ENCODE data around the gene SYT9.

Gene SYT9

DNA sequence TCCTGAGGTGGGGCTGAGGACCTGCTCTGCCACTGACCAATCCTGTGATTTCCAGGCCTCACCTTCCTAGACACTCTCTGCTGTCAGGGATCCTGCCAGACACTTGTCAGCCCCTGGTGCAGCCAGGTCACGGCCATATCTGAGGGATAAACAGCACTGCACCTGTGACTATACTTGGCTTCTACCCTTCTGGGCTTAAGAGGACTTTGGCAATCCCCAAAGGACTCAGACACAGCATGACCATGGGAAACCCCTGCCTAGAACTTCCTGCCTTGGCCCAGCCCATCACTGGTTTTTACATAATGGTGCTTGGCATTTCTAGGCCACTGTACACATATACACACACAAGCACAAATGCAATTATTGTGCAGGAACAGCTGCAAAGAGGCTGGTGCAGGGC lies 222.0 kb downstream of the SYT9 start:
- DNase-seq (ENCODE audit: low spot score), result no peak

DNA sequence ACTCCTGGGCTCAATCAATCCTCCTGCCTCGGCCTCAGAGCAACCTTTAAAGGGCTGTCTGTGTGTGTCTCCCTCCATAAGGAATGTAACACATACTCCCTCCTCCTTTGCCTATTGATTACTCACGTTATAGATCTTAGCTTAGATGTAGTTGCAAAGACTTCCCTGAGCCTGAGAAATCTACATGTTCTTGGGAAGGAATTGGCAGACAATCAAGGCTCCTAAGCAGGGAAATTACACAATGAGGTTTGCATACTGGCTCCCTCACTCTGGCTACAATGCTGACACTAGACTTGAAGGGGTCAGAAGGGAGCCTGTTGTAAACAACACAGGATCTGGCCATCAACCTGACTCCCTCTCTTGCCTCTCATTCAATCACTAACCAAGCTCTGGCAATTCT lies 228.4 kb downstream of the SYT9 start:
- no peak for DNase-seq (ENCODE audit: low spot score)

DNA sequence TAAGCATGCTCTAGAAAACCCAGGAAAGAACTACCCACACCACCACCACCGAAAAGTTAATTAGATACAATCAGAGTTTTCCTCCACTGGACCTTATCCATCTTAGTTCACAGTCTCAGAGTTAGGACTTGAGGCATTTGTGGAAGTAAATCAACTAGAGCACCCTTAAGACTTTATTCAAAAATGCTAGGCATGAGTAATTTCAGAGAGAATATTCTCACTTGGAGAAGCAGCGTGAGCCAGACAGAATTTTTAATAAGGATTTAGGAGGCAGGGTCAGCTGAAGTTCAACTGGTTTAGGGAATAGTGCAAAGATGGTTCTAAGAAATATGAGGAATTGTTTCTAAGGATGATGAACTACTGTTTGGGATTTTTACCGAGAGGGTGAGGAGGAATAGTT lies 232.4 kb downstream of the SYT9 start:
- no peak for DNase-seq (ENCODE audit: low spot score)

DNA sequence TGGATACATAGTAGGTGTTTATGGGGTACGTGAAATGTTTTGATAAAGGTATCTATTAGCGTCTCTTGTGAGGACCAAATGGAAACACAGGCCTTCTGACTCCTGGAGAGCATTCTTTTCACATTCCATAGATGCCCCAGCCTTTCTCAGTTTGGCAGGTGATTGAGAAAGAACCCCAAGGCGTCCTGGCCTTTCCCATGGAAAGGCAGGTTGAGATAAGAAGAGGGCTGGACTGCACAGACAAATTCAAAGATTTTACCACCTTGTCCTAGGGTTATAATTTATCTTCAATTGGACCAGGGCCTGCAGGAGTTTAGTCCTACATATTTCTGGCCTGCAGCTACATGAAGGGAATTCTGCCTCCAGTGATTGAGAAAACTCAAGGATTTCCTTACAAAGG lies 232.9 kb downstream of the SYT9 start:
- no peak for DNase-seq (ENCODE audit: low spot score)

DNA sequence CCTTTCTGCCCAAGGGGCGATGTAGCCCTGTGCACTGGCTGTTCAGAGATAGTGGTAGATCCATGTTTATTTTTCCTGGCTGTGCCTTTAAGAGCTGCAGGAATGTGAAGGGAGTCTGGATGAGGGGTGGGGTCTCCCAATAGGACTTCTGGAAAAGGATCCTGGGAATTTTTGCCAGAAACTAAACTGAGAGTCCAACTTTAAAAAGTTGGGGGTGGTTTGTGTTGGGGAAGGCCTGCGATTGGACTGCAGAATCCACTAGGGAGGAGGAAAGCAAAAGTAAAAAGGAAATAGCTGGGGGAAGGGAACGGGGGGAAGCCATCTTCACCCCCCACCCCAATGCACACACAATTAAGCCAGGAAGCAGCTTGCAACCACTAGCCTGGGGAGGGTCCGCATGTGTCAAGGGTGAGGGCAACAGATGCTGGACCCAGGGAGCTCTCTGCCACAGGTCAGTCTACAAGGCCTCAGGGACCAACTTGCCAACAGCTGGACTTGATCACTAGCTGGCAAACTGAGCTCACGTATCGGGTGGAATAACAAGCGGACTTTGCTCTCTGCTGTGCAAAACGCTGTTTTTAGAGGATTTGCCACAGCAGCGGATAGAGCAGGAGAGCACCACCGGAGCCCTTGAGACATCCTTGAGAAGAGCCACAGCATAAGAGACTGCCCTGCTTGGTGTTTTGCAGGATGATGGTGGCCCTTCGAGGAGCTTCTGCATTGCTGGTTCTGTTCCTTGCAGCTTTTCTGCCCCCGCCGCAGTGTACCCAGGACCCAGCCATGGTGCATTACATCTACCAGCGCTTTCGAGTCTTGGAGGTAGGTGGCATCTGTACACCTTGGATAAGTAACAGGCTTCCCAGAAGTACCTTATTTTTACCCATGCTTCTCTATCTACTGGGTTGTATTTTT lies 233.7 kb downstream of the SYT9 start, which contains the start of gene OLFML1:
OLFML1 (plus strand) TSS at position 321 of the 912 bp plus-strand sequence; CDS start at position 691, 370 bp downstream.
- DNase-seq (ENCODE audit: low spot score), result no peak

DNA sequence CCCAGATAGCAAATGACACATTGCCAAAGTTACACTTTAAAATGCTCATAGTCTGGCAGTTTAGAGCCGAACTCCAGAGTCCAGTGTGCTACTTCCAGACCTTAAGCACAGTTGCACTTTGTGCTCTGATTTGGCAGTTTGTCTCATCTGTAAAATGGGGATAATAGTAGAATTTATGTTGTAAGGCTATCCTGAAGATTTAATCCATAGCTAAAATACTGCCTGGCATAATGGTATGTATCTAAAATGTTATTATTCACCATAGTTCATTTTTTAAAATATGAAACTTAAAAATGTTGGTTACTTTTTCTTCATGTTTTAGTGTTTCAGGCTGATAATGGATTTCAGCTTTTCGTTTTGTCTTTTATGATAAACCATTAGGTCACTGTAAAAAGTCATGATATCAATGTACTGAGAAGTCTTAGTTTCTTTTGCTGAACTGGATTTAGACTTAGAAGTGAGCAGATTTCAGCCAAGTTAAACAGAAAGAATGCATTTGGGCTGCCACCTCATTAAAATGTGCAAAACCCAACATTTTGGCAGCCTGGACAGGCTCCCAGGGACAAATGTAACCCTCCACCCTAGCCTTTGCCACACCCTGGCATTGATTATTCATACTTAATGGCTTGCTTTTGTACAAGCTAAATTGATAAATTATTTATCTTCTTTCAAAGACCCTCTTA lies 234.5 kb downstream of the SYT9 start:
- no peak for DNase-seq (ENCODE audit: low spot score)

DNA sequence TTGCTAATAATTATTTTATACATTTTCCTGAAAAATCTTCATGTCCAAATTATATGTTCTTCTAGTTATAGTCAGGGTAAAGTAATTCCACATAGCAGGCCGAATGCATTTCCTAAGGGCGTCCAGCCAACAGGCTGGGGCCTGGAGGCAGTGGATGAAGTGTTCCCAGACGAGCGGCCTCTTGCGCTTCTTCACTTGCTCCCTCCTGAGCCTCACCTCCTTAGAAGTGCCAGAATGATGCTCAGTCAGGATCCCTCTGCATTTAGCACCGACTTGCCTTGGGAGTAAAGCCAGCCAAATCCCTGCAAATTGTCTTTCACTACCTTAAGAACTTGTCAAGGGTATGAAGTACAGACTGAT lies 235.1 kb downstream of the SYT9 start:
- no peak for DNase-seq (ENCODE audit: low spot score)

DNA sequence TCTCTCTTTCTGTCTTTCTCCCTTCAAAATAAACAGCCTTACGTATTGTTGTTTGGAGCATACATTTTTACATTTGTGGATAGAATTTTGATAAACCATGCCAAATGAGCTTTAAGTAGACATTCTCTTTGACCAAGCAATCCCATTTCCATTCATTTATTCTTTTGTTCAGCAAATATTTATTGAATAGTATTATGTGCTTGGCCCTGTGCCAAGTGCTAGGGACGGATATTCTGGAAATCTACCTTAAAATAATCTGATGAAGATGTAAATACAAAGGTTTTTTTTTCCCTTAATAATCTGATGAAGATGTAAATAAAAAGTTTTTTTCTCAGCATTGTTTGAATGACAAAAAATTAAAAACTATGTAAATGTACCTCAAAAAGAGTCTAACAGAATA lies 235.7 kb downstream of the SYT9 start:
- DNase-seq (ENCODE audit: low spot score), result no peak

DNA sequence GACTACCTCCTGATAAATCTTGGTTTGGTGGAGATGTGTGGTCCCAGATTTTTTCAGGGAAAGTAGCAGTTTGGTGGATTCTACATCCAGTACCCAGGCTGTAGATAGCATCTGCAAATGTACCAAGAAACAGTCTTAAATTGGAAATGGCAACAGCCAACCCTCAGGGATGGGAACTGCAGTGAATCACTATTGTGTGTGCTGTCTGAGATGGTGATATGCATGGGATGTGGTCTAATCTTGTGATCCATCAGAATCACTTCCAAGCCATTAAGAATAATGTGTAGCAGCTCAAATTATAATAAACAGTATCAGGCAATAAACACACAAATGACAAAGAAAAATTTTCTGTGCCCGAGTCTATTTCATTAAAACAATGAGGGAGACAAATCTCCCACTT lies 237.0 kb downstream of the SYT9 start:
- no peak for DNase-seq (ENCODE audit: low spot score)

DNA sequence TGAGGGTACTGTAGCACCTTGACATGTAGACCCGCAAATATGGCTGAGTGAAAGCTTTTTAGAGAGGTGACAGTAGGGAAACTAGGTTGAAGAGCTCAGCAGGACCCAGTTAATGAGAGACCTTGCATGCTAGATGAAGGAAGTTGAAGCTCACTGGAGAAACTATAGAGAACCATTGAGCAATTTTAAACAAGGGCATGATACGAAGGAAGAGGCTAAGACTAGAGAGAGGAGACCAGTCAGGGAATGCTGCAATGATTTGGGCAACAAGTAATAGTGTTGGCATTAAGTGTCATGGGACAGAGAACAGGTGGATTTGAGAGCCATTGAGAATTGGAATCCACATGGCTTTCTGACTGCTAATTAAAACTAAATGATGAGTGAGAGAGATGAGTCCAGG lies 237.7 kb downstream of the SYT9 start:
- no peak for DNase-seq (ENCODE audit: low spot score)

DNA sequence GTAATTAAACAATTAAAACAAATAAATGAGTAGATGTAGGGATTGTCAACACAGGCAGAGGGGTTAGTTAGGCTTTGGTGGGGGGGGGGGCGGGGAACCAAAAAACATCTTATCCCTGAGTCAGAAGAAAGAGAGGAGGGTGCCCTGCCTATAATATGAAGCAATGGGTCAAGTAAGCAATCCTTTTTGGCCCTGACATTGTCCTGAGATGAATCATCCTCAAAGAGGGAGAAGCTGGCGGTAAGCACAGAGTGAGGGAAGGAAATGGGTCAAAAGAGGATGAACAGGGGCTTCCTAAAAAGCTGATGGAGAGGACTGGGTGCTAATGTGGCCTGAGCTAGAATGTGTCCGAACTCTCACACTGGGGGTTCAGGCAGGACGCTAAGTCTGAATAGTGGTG lies 238.3 kb downstream of the SYT9 start:
- no peak for DNase-seq (ENCODE audit: low spot score)

DNA sequence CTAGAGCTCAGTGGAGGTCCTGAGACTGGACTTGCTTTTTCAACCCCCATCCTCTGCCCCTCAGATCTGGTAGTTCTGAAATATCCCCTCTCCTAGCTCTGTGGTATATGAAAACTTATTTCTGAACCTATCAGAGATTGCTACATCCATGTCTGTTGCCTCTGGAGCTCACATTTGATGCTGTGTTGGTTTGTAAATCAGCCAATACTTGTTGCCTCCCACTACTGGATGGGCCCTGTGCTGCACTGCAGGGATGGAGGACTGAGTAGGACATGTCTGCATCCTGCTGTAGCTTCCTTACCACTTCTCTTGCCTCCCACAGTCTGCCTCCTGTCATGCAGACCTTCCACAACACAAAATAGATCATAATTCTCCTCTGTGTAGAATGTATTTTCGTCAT lies 238.8 kb downstream of the SYT9 start:
- DNase-seq (ENCODE audit: low spot score), result no peak

DNA sequence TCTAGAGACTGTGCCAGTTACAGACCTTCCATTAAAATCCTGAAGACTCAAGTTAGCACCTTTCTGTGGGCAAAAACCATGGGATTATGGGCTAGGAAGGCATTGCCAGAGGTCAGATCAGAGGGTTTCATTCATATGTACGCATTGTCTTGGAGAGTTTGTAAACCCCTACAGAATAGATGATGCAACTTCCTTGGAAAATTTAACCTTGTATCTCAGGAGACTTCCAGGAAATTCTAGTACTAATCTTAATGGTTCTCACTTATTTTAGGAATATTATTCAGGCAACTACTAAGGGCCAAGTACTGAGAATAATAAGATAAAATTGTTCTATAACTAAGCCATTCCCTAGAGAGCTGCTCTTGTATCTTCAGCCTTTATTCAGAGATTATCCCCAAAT lies 240.5 kb downstream of the SYT9 start:
- DNase-seq (ENCODE audit: low spot score), result no peak

DNA sequence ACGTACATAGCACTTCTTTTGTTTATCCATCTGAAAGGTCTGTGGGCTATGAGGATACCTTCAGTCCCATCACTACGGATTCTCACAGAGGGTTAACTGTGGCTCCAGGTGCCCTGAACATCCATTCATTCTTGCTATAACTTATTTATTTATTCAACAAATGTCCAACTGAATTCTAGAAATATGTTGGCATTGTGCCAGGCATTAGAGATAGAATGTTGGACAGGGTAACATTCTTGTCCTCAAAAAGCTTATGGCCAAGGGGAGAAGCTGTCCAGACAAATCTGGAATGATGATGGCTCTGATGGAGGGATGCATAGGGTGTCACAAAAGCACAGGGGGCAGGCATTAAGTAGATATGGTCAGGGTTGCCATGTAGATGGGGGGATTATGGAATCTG lies 242.0 kb downstream of the SYT9 start:
- DNase-seq (ENCODE audit: low spot score), result no peak

DNA sequence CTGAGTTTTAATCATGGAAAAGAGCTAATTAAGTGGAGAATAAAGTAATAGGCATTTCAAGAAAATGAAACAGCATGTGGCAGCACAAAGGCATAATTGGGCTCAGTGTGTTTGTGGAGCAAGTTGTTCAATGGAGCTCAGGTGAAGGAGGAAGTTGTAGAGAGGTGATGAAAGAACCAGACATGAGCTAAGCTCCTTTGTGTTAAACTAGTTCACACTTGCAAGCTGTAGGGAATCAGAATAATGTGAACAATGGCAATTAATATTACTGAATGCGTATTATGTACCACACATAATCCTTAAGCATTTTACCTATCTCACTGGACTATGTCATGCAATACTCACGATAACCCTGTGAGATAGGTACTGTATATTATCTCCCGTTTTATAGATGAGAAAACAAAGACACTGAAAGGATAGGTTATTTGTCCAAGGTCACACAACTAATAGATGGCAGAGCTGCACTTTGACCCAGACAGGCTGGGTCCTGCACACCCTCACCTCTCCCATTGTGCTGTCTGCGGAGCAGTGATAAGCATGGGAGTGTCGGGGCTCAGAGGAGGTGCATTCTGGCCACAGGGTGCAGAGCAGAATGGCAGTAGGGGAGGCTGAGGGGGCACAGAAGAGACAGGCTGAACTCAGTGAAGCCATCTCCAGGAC lies 242.5 kb downstream of the SYT9 start:
- DNase-seq (ENCODE audit: low spot score), result no peak

DNA sequence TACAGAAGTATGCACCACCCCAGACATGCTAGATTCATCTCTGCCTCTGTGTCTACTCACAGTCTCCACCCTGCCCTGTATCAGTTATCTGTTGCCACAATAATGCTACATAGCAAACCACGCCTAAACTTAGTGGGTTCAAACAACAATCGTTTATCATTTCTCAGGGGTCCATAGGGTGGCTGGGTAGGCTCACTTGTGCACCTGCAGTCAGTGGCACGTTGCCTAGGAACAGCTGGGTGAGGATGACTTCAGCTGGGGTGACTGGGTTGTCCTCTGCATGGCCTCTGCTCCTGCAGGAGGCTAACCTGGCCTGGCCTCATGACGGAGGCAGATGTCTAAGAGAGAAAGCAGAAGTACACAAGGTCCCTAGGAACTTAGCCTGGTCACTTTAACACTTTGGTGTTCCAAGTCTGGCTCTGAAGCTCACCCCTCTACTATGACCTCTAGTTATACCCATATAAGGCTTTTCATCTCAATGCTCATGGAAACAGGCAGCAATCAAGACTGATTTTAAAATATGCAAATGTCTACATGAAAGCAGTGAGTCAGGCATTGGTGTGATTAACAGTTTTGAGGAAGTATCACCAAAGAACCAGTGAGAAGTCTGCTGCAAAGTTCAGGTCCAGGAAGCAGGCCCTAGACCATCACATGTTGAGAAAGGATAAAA lies 244.3 kb downstream of the SYT9 start:
- DNase-seq (ENCODE audit: low spot score), result no peak

DNA sequence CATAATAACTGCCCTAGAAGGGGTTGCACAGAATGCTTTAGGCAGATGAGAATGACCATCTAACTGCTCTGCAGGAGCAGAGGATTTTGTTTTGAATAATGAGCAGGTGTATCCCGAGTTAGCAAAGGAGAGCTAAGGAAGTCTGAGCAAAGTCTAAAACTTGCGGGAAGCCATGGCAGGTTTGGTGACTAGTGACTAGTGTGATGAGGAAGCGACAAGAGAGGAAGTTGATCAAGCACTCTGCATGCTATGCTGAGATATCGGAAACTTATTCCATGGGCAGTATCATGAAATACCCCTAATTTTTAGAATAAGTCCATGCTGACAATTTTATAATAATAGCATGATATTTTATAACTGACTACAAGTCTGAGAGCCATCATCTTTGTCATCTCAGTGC lies 246.5 kb downstream of the SYT9 start:
- no peak for DNase-seq (ENCODE audit: low spot score)

DNA sequence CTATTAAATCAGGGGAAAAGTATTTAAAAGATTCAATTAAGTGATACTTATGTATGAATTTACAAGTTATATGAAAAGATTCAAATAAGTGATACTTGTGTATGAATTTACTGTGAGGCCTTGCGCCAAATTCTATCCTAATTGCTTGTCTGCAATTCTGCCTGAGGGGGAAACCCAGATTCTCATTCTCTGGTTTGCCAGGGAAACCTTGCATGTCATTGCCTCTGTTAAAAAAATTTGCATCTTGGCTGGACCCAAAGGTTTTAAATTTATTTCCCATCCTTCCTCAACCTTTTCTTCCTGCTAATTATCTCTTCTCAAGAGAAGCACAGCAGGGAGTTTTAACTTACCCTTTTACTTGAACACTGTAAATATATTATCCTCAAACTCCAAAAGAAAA lies 247.4 kb downstream of the SYT9 start:
- no peak for DNase-seq (ENCODE audit: low spot score)

DNA sequence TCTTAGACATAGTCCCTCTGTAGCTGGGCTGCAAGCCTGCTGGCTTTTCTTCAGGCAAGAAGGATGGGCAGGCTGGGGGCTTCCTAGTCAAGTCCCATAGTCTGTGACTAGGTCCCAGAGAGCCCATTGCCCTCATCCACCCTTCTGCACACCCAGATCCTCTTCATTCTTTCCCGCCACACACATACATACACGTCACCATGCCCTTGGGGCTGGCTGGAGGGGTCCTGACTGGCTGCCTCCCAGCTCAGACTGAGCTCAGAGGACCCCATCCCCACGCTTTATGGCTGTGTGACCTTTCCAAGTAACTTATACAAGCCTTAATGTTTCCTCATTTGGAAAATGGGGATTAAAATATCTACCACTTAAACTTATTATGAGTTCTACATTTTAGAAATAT lies 248.5 kb downstream of the SYT9 start:
- no peak for DNase-seq (ENCODE audit: low spot score)

DNA sequence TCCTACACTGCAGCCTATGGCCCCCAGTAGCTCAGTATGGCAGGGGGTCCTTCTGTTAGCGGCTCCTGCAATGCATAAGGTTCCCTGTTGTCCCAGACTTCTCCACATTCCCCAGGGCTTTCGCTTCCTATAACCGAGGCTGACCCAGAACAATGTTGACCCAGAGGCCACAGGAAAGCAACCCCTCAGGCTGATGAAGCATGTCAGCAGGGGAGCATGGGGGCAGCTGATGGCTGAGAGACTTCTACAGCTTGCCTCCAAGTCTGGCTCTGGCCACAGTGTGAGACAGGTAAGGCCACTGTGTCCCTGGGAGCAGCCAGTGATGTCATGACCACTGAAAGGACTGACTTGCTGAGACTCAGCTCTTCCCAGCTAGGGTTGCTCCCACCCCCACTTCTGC lies 249.5 kb downstream of the SYT9 start:
- DNase-seq (ENCODE audit: low spot score), result no peak

DNA sequence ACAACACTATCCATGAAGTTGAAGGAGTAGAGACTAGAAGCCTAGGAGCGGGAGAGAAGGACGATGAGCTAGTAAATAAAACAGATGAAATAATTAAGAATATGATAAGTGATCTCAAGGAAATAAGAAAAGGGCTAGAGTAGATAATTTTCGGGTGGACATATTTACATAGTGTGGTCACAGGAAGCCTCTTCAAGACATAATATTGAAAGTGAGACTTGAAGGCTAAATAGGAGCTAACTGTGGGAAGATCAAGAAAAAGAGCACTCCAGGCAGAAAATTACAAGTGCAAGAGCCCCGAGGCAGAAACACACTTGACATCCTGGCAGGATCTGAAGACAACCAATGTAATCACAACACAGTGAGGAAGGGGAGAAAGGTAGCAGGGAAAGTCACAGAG lies 250.2 kb downstream of the SYT9 start:
- DNase-seq (ENCODE audit: low spot score), result no peak

DNA sequence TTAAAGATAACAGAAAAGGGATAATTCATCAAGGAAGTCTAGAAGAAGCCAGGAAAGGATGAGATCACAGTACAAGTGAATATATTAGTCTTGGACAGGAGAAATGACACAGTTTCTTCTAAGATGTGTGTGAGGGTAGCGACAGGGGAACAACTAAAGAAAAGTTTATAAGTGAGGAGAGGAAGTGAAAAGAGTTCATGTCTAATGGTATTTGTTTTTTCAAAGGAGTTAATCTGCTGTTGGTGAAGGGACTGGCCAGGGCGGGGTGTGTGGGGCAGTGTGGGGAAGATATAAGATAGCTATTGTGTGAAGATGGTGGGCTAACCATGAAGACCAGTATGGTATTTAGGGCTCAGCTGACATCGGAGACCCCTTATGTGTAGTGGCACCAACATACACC lies 254.5 kb downstream of the SYT9 start:
- DNase-seq (ENCODE audit: low spot score), result no peak

DNA sequence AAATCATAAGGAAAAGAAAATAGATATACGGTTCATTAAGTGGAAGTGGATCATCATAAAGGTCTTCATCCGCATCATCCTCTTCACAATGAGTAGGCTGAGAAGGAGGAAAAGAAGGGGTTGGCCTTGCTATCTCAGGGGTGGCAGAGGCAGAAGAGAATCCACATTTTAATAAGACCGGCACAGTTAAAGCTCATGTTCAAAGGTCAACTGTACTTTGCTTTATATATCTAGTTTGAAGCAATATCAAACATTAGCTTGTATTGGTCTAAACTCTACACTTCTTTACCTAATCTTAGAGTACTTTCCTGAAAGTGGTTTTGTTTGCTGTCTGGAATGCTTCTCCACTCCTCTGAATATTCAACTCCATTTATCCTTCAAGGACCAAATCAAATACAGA lies 256.4 kb downstream of the SYT9 start:
- no peak for DNase-seq (ENCODE audit: low spot score)
